Measurements from ENCODE around the gene SEMA6B.

DNA sequence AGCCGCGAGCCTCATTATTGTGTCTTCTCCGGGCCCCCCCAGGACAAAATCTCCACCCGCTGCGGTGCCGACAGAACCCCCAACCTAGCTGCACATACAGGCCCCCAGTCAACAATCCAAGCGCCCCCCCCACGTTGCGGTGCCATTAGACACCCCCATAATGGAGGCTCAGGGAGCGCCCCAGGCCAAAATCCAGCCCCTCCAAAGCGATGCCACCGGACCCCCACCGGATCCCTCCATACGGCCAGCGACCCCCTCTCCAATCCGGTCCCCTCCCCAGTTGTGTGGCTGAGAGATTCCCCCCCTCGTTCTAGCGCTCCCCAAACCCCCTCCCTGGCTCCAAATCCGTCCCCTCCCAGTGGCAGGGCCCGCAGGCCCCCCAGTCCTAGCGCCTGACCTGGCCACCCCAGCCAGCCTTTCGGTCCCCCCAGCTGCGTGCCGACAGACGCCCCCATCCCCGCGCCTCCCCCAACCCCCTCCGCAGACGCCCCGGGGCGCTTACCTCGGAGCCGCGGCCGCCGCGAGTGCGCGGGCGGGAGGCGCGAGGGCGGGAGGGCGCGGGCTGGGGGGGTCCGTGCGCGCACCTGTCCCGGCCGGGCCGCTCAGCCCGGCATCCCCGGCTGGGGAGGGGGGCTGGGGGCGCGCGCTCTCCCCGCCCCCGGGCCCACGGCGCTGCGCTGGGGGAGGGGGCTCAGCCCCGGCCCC, 21.6 kb upstream of the SEMA6B start:
- TF ChIP-seq, protein P1, sequence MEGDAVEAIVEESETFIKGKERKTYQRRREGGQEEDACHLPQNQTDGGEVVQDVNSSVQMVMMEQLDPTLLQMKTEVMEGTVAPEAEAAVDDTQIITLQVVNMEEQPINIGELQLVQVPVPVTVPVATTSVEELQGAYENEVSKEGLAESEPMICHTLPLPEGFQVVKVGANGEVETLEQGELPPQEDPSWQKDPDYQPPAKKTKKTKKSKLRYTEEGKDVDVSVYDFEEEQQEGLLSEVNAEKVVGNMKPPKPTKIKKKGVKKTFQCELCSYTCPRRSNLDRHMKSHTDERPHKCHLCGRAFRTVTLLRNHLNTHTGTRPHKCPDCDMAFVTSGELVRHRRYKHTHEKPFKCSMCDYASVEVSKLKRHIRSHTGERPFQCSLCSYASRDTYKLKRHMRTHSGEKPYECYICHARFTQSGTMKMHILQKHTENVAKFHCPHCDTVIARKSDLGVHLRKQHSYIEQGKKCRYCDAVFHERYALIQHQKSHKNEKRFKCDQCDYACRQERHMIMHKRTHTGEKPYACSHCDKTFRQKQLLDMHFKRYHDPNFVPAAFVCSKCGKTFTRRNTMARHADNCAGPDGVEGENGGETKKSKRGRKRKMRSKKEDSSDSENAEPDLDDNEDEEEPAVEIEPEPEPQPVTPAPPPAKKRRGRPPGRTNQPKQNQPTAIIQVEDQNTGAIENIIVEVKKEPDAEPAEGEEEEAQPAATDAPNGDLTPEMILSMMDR (IDR thresholded peaks at IDR 0.05; ENCODE audit: poor library complexity): no peak
- no peak for TF ChIP-seq EZH2 (IDR thresholded peaks at IDR 0.05; ENCODE audit: borderline replicate concordance)

Data from hepatocyte (in vitro differentiated cells).